ENCODE data around the gene MAST3. TPM values are rescaled to one million over a fixed set of nuclear protein-coding genes. Genes with fewer than 3 reads are reported as not detected.

MAST3 gene
- polyA plus RNA-seq, 3 donors, result 6.8 to 34.0 (median 12.4) TPM

GRCh38 chr19:18121166-18121565 lies 23.6 kb downstream of the MAST3 start:
- no peak overlapping the region for H3K4me2 ChIP-seq (replicated peaks; ENCODE audit: extremely low read depth, low read length, poor library complexity, severe bottlenecking)
- Mint-ChIP-seq H3K27me3 (ENCODE audit: low read depth in 3 of 3) (peaks cover 0 to 2% (median 1%) of the 10 kb centered on the region in 3 donors), H3K27ac (no peak overlapping the region), H3K36me3 (peaks cover 61 to 75% of the 10 kb centered on the region in 2 donors), H3K4me3 (no peak overlapping the region), H3K4me1 (peaks cover 38% of the 10 kb centered on the region), H3K9me3 (peaks cover 0 to 2% (median 0%) of the 10 kb centered on the region in 7 donors)
- no peaks in the 10 kb centered on the region for H3K9me3 ChIP-seq (replicated peaks in 1 of 2; ENCODE audit: control insufficient read depth in 1 of 2, insufficient read depth in 1 of 2, low read length in 2 of 2)
- no peak for TF ChIP-seq CTCF (IDR thresholded peaks at IDR 0.05)
- H3K27ac ChIP-seq (ENCODE audit: low read depth in 1 of 2, low read length in 2 of 2), result no peak overlapping the region
- intact Hi-C loops (cut with micrococcal nuclease), result no loop called here
- DNase-seq, result no peak
- WGBS (ENCODE audit: insufficient coverage), result 100% methylated on average over 2 of the region's 5 CpGs
- H3K4me3 ChIP-seq (replicated peaks in 1 of 3; ENCODE audit: low read depth in 2 of 3, low read length in 3 of 3), result no peak overlapping the region
- no peak overlapping the region for H3K9ac ChIP-seq (ENCODE audit: insufficient read depth, low read length, poor library complexity, severe bottlenecking)
- no peaks in the 10 kb centered on the region for H3K27me3 ChIP-seq (ENCODE audit: control insufficient read depth in 2 of 2, insufficient read depth in 2 of 2, low read length in 2 of 2)
- H3K79me2 ChIP-seq (ENCODE audit: insufficient read depth, low read length), result peaks cover 47% of the 10 kb centered on the region
- H2AFZ ChIP-seq (ENCODE audit: insufficient read depth, low read depth, low read length, poor library complexity, severe bottlenecking), result no peak overlapping the region
- H3K4me1 ChIP-seq (ENCODE audit: control insufficient read depth in 1 of 2, insufficient read depth in 2 of 2, low read length in 2 of 2), result peaks cover 35 to 50% of the 10 kb centered on the region in 2 donors
- peaks cover 43 to 72% of the 10 kb centered on the region in 2 donors for H3K36me3 ChIP-seq (replicated peaks in 1 of 2; ENCODE audit: control insufficient read depth in 1 of 2, insufficient read depth in 2 of 2, low read length in 2 of 2)
- H4K20me1 ChIP-seq (ENCODE audit: insufficient read depth, low read length), result peaks cover 94% of the 10 kb centered on the region

GRCh38 chr19:18122424-18122823 lies 24.8 kb downstream of the MAST3 start:
- peak overlapping the region in 2 of 7 donors; percentile 35 to 50 for H3K27ac Mint-ChIP-seq
- peaks cover 62 to 82% of the 10 kb centered on the region in 2 donors for H3K36me3 Mint-ChIP-seq
- intact Hi-C loops (cut with micrococcal nuclease), result no loop called here
- Histone ChIP-seq H3K27me3 (ENCODE audit: control insufficient read depth in 2 of 2, insufficient read depth in 2 of 2, low read length in 2 of 2) (no peaks in the 10 kb centered on the region), H3K9me3 (replicated peaks in 1 of 2; ENCODE audit: control insufficient read depth in 1 of 2, insufficient read depth in 1 of 2, low read length in 2 of 2) (no peaks in the 10 kb centered on the region), H3K27ac (ENCODE audit: low read depth in 1 of 2, low read length in 2 of 2) (no peak overlapping the region), H3K79me2 (ENCODE audit: insufficient read depth, low read length) (peaks cover 44% of the 10 kb centered on the region), H3K36me3 (replicated peaks in 1 of 2; ENCODE audit: control insufficient read depth in 1 of 2, insufficient read depth in 2 of 2, low read length in 2 of 2) (peaks cover 46 to 75% of the 10 kb centered on the region in 2 donors), H3K9ac (ENCODE audit: insufficient read depth, low read length, poor library complexity, severe bottlenecking) (no peak overlapping the region), H2AFZ (ENCODE audit: insufficient read depth, low read depth, low read length, poor library complexity, severe bottlenecking) (no peak overlapping the region), H3K4me2 (replicated peaks; ENCODE audit: extremely low read depth, low read length, poor library complexity, severe bottlenecking) (no peak overlapping the region), H3K4me1 (ENCODE audit: control insufficient read depth in 1 of 2, insufficient read depth in 2 of 2, low read length in 2 of 2) (peaks cover 32 to 47% of the 10 kb centered on the region in 2 donors), H3K4me3 (replicated peaks in 1 of 3; ENCODE audit: low read depth in 2 of 3, low read length in 3 of 3) (no peak overlapping the region), H4K20me1 (ENCODE audit: insufficient read depth, low read length) (peaks cover 88% of the 10 kb centered on the region)
- WGBS (ENCODE audit: insufficient coverage), result 46% methylated on average over 3 of the region's 7 CpGs
- TF ChIP-seq CTCF (IDR thresholded peaks at IDR 0.05), result no peak
- no peak for DNase-seq
- peaks cover 35% of the 10 kb centered on the region for H3K4me1 Mint-ChIP-seq
- H3K4me3 Mint-ChIP-seq, result no peak overlapping the region
- H3K9me3 Mint-ChIP-seq, result peaks cover 0 to 2% (median 0%) of the 10 kb centered on the region in 7 donors
- peaks cover 0 to 2% (median 1%) of the 10 kb centered on the region in 3 donors for H3K27me3 Mint-ChIP-seq (ENCODE audit: low read depth in 3 of 3)

All from CD14-positive monocyte (primary cell).